Liver (tissue), 9 donors: ENCODE data around the gene PARD3B. TPM values are rescaled to one million over a fixed set of nuclear protein-coding genes. Genes with fewer than 3 reads are reported as not detected.

Experiments used
- DNase-seq: peaks from one replicate; pipeline ENCODE4 v3.0.0-alpha.2; 2017; ENCODE audit warnings: low spot score
- H3K27ac ChIP-seq, 2 donors: one replicate each; pipeline ENCODE4 v1.7.0; 2013; ENCODE audit warnings: inconsistent platforms in 2 of 2, low read length in 2 of 2, control low read depth in 1 of 2, low read depth in 1 of 2, mild to moderate bottlenecking in 1 of 2
- H3K27me3 ChIP-seq, 4 donors: one replicate each; pipeline versions ENCODE4 v1.6.1 to v1.7.0; 2013; ENCODE audit warnings: low read length in 3 of 4, inconsistent platforms in 1 of 4, mild to moderate bottlenecking in 1 of 4, moderate library complexity in 1 of 4; ENCODE audit not compliant: control insufficient read depth in 4 of 4, insufficient read depth in 4 of 4
- H3K36me3 ChIP-seq, 4 donors: one replicate each; pipeline versions ENCODE4 v1.6.1 to v1.7.0; 2013; ENCODE audit warnings: low read length in 3 of 4, mild to moderate bottlenecking in 3 of 4, low read depth in 1 of 4, moderate library complexity in 1 of 4; ENCODE audit not compliant: control insufficient read depth in 4 of 4, insufficient read depth in 3 of 4
- H3K4me1 ChIP-seq, 4 donors: one replicate each; pipeline versions ENCODE4 v1.6.1 to v1.7.0; 2013; ENCODE audit warnings: low read length in 3 of 4, mild to moderate bottlenecking in 3 of 4, moderate library complexity in 1 of 4; ENCODE audit not compliant: control insufficient read depth in 4 of 4, insufficient read depth in 4 of 4
- H3K4me3 ChIP-seq, 3 donors: one replicate each; pipeline versions ENCODE4 v1.6.1 to v1.7.0; 2013; ENCODE audit warnings: low read length in 3 of 3, control low read depth in 1 of 3, low read depth in 1 of 3, mild to moderate bottlenecking in 1 of 3
- H3K9ac ChIP-seq, 2 donors: one replicate each; pipeline ENCODE4 v1.7.0; 2013; ENCODE audit warnings: low read length in 2 of 2, mild to moderate bottlenecking in 2 of 2, moderate library complexity in 2 of 2, control low read depth in 1 of 2, low read depth in 1 of 2
- H3K9me3 ChIP-seq, 4 donors: one replicate each; pipeline versions ENCODE4 v1.6.1 to v1.7.0; 2013; ENCODE audit warnings: low read length in 3 of 4; ENCODE audit not compliant: control insufficient read depth in 4 of 4
- ATF3 ChIP-seq: IDR thresholded peaks from 2 replicates; pipeline ENCODE4 v1.6.1; 2016; ENCODE audit warnings: antibody characterized with exemption
- CTCF ChIP-seq: fragments of 150-350 bp; IDR thresholded peaks from 2 replicates; pipeline ENCODE4 v1.5.1; 2017; ENCODE audit warnings: improper control_type of control experiment, low read depth, low read length; ENCODE audit not compliant: missing input control
- EGR1 ChIP-seq, 2 donors: IDR thresholded peaks; 2 replicates each; pipeline ENCODE4 v1.6.1; 2016 to 2018; ENCODE audit warnings: antibody characterized with exemption in 2 of 2, low read depth in 2 of 2
- FOXA1 ChIP-seq: IDR thresholded peaks from 2 replicates; pipeline ENCODE4 v1.6.1; 2016; ENCODE audit warnings: antibody characterized with exemption
- FOXA2 ChIP-seq: IDR thresholded peaks from 2 replicates; pipeline ENCODE4 v1.6.1; 2016; ENCODE audit warnings: antibody characterized with exemption
- GABPA ChIP-seq, 2 donors: IDR thresholded peaks in 1 of 2; conservative IDR thresholded peaks in 1 of 2; 2 replicates each; pipeline ENCODE4 v1.6.1; 2016; ENCODE audit warnings: antibody characterized with exemption in 2 of 2, mild to moderate bottlenecking in 1 of 2, moderate library complexity in 1 of 2
- HNF4A ChIP-seq, 2 donors: conservative IDR thresholded peaks; 2 replicates each; pipeline ENCODE4 v1.6.1; 2016; ENCODE audit warnings: antibody characterized with exemption in 2 of 2, mild to moderate bottlenecking in 2 of 2
- HNF4G ChIP-seq: IDR thresholded peaks from 2 replicates; pipeline ENCODE4 v1.6.1; 2016; ENCODE audit warnings: antibody characterized with exemption
- JUND ChIP-seq, 2 donors: IDR thresholded peaks; 2 replicates each; pipeline ENCODE4 v1.6.1; 2016; ENCODE audit warnings: antibody characterized with exemption in 2 of 2
- MAX ChIP-seq: IDR thresholded peaks from 2 replicates; pipeline ENCODE4 v1.6.1; 2016; ENCODE audit warnings: antibody characterized with exemption
- NR2F2 ChIP-seq: IDR thresholded peaks from 2 replicates; pipeline ENCODE4 v1.6.1; 2016; ENCODE audit warnings: antibody characterized with exemption
- RAD21 ChIP-seq, 2 donors: IDR thresholded peaks; 2 replicates each; pipeline ENCODE4 v1.6.1; 2016; ENCODE audit warnings: antibody characterized with exemption in 2 of 2, mild to moderate bottlenecking in 2 of 2
- REST ChIP-seq: IDR thresholded peaks from 2 replicates; pipeline ENCODE4 v1.6.1; 2016; ENCODE audit warnings: antibody characterized with exemption, mild to moderate bottlenecking
- RXRA ChIP-seq, 2 donors: IDR thresholded peaks; 2 replicates each; pipeline ENCODE4 v1.6.1; 2017 to 2018; ENCODE audit warnings: antibody characterized with exemption in 2 of 2, mild to moderate bottlenecking in 1 of 2
- SP1 ChIP-seq: IDR thresholded peaks from 2 replicates; pipeline ENCODE4 v1.6.1; 2018; ENCODE audit warnings: antibody characterized with exemption, mild to moderate bottlenecking
- TAF1 ChIP-seq: conservative IDR thresholded peaks from 2 replicates; pipeline ENCODE4 v1.6.1; 2016; ENCODE audit warnings: antibody characterized with exemption, mild to moderate bottlenecking
- YY1 ChIP-seq: IDR thresholded peaks from 2 replicates; pipeline ENCODE4 v1.6.1; 2016; ENCODE audit warnings: antibody characterized with exemption, mild to moderate bottlenecking
- ZBTB33 ChIP-seq: IDR thresholded peaks from 2 replicates; pipeline ENCODE4 v1.6.1; 2016; ENCODE audit warnings: antibody characterized with exemption
- WGBS: extraction: QIAGEN DNeasy Blood & Tissue Kit; methylation state at CpG from one replicate; pipeline ENCODE4 v1.1.7; 2013; 5-methylcytosine and 5-hydroxymethylcytosine counted together
- polyA plus RNA-seq, 2 donors: library from polyadenylated mRNA; stranded (reverse) in 1 of 2; unstranded in 1 of 2; fragments of 200-250 nt in 1 of 2; fragments of >200 nt in 1 of 2; fragmentation: Nextera tagmentation in 1 of 2; extraction: Ambion mirVana in 1 of 2; gene quantifications; one replicate each; pipeline versions ENCODE4 v1.2.1 to v1.2.3, GENCODE V29; 2013 to 2015
- total RNA-seq, 2 donors: library from RNA; depleted of rRNA; stranded (reverse); fragments of >200 nt; gene quantifications; one replicate each; pipeline ENCODE4 v1.2.3, GENCODE V29; 2014
- donor health status: healthy.
- donor health status: healthy.
- donor health status: healthy.
- donor health status: healthy.
- donor health status: healthy.

The PARD3B gene
- total and polyA plus RNA-seq, 4 donors = 1.1 to 10.3 (median 3.7) TPM

GRCh38 chr2:205232086-205232485 lies 686.8 kb downstream of the PARD3B start:
- H3K4me3 ChIP-seq = no peak overlapping the region
- H3K27me3 ChIP-seq = no peaks in the 10 kb centered on the region
- no peak for TF ChIP-seq TAF1
- no peak for TF ChIP-seq RAD21 (IDR thresholded peaks at IDR 0.05)
- TF ChIP-seq GABPA (IDR thresholded peaks at IDR 0.05 in 1 of 2, conservative IDR thresholded peaks at IDR 0.05 in 1 of 2) = no peak
- TF ChIP-seq HNF4A (conservative IDR thresholded peaks at IDR 0.05) = no peak
- TF ChIP-seq ATF3 = no peak
- no peak for TF ChIP-seq REST
- TF ChIP-seq RXRA (IDR thresholded peaks at IDR 0.05) = no peak
- TF ChIP-seq ZBTB33 = no peak
- no peak for TF ChIP-seq CTCF
- no peak for TF ChIP-seq EGR1 (IDR thresholded peaks at IDR 0.05; ENCODE audit: low read depth in 2 of 2)
- TF ChIP-seq JUND (IDR thresholded peaks at IDR 0.05) = no peak
- TF ChIP-seq SP1 = no peak
- TF ChIP-seq FOXA1 = no peak
- no peak for TF ChIP-seq HNF4G
- no peak for TF ChIP-seq YY1
- TF ChIP-seq MAX = no peak
- no peak for TF ChIP-seq FOXA2
- no peak for TF ChIP-seq NR2F2
- no peaks in the 10 kb centered on the region for H3K36me3 ChIP-seq
- H3K9me3 ChIP-seq = no peaks in the 10 kb centered on the region
- 93% methylated on average over 3 of the region's 3 CpGs for WGBS
- no peak for DNase-seq
- H3K27ac ChIP-seq = no peak overlapping the region
- H3K4me1 ChIP-seq = no peaks in the 10 kb centered on the region
- H3K9ac ChIP-seq = no peak overlapping the region
